GM23338 (cell line): ENCODE data around the gene DNASE1. TPM values are rescaled to one million over a fixed set of nuclear protein-coding genes. Genes with fewer than 3 reads are reported as not detected.

Source experiments
- ATAC-seq: fragments of 200-7000 bp; cut with Tn5 transposase; 3 replicates; pipeline ENCODE4 v1.9.1; 2020
- DNase-seq: peaks from one replicate; pipeline ENCODE4 v3.0.0-alpha.2; 2015; ENCODE audit warnings: low spot score
- H2AFZ ChIP-seq: fragments of 200-600 bp; sonication (generic); 2 replicates; pipeline ENCODE4 v1.8.0; 2016; ENCODE audit warnings: antibody characterized with exemption, mild to moderate bottlenecking, moderate library complexity
- H3F3A ChIP-seq: fragments of 200-600 bp; sonication (generic); replicated peaks from 2 replicates; pipeline ENCODE4 v1.8.0; 2017; ENCODE audit warnings: antibody characterized with exemption, mixed run types, low read depth
- H3K27ac ChIP-seq: fragments of 200-600 bp; sonication (generic); 2 replicates; pipeline ENCODE4 v1.6.1; 2016; ENCODE audit warnings: low read depth
- H3K27me3 ChIP-seq: fragments of 200-600 bp; sonication (generic); 2 replicates; pipeline ENCODE4 v1.8.0; 2016; ENCODE audit warnings: mild to moderate bottlenecking, mixed run types, moderate library complexity; ENCODE audit not compliant: insufficient read depth
- H3K36me3 ChIP-seq: fragments of 200-600 bp; sonication (generic); 2 replicates; pipeline ENCODE4 v1.8.0; 2016; ENCODE audit warnings: mild to moderate bottlenecking; ENCODE audit not compliant: insufficient read depth
- H3K4me1 ChIP-seq: fragments of 200-600 bp; sonication (generic); 2 replicates; pipeline ENCODE4 v1.8.0; 2016; ENCODE audit warnings: mild to moderate bottlenecking, moderate library complexity; ENCODE audit not compliant: insufficient read depth
- H3K4me2 ChIP-seq: fragments of 200-600 bp; sonication (generic); 2 replicates; pipeline ENCODE4 v1.7.1; 2017; ENCODE audit warnings: mixed run types
- H3K4me3 ChIP-seq: fragments of 200-600 bp; sonication (generic); 2 replicates; pipeline ENCODE4 v1.6.1; 2016; ENCODE audit warnings: mixed run types
- H3K79me2 ChIP-seq: fragments of 200-600 bp; sonication (generic); replicated peaks from 2 replicates; pipeline ENCODE4 v1.8.0; 2017; ENCODE audit warnings: mild to moderate bottlenecking; ENCODE audit not compliant: insufficient read depth
- H3K9me2 ChIP-seq: fragments of 200-600 bp; sonication (generic); 2 replicates; pipeline ENCODE4 v1.8.0; 2017; ENCODE audit not compliant: insufficient read depth
- H4K20me1 ChIP-seq: fragments of 200-600 bp; sonication (generic); replicated peaks from 2 replicates; pipeline ENCODE4 v1.8.0; 2017; ENCODE audit warnings: mild to moderate bottlenecking; ENCODE audit not compliant: insufficient read depth
- H3K27ac Mint-ChIP-seq: 2 replicates; pipeline ENCODE4 v1.8.0; 2020; ENCODE audit warnings: inconsistent platforms, mild to moderate bottlenecking, moderate library complexity, mixed read lengths
- H3K27me3 Mint-ChIP-seq: 3 replicates; pipeline ENCODE4 v1.8.0; 2022; ENCODE audit warnings: low read depth, mild to moderate bottlenecking, moderate library complexity, mixed read lengths, inconsistent platforms; ENCODE audit not compliant: insufficient read depth, poor library complexity
- H3K36me3 Mint-ChIP-seq: 3 replicates; pipeline ENCODE4 v1.8.0; 2021; ENCODE audit warnings: low read depth, mild to moderate bottlenecking, inconsistent platforms, moderate library complexity, mixed read lengths
- H3K4me1 Mint-ChIP-seq: 3 replicates; pipeline ENCODE4 v1.8.0; 2020; ENCODE audit warnings: mild to moderate bottlenecking, inconsistent platforms, mixed read lengths
- H3K4me3 Mint-ChIP-seq: 3 replicates; pipeline ENCODE4 v1.8.0; 2021; ENCODE audit warnings: moderate library complexity, mild to moderate bottlenecking, inconsistent platforms, mixed read lengths
- H3K9me3 Mint-ChIP-seq: 3 replicates; pipeline ENCODE4 v1.8.0; 2020; ENCODE audit warnings: moderate library complexity, mild to moderate bottlenecking, inconsistent platforms, mixed read lengths
- CREB1 ChIP-seq: fragments of 250-450 bp; sonication (Bioruptor Pico); IDR thresholded peaks from 2 replicates; pipeline ENCODE4 v1.5.0; 2020; ENCODE audit warnings: low read depth, mild to moderate bottlenecking, moderate library complexity
- EZH2 ChIP-seq: fragments of 200-600 bp; sonication (generic); IDR thresholded peaks from one replicate; pipeline ENCODE4 v1.8.0; 2017; ENCODE audit warnings: antibody characterized with exemption, mild to moderate bottlenecking, low read depth; ENCODE audit not compliant: unreplicated experiment
- EZH2phosphoT487 ChIP-seq: fragments of 200-600 bp; sonication (generic); IDR thresholded peaks from one replicate; pipeline ENCODE4 v1.8.1; 2018; ENCODE audit warnings: antibody characterized with exemption; ENCODE audit not compliant: unreplicated experiment
- JUNB ChIP-seq: IDR thresholded peaks from one replicate; pipeline ENCODE4 v1.6.1; 2016; ENCODE audit warnings: antibody characterized with exemption; ENCODE audit not compliant: unreplicated experiment
- NANOG ChIP-seq: IDR thresholded peaks from 2 replicates; pipeline ENCODE4 v1.6.1; 2016; ENCODE audit warnings: antibody characterized with exemption, borderline replicate concordance
- POLR2AphosphoS5 ChIP-seq: IDR thresholded peaks from 2 replicates; pipeline ENCODE4 v1.6.1; 2016; ENCODE audit warnings: antibody characterized with exemption, low read depth
- STAT1 ChIP-seq: IDR thresholded peaks from one replicate; pipeline ENCODE4 v1.6.1; 2016; ENCODE audit warnings: antibody characterized with exemption; ENCODE audit not compliant: unreplicated experiment
- ZNF114 ChIP-seq: fragments of 250-450 bp; sonication (Bioruptor Pico); IDR thresholded peaks from 2 replicates; pipeline ENCODE4 v1.5.0; 2020; ENCODE audit warnings: mild to moderate bottlenecking, moderate library complexity
- ZNF331 ChIP-seq: fragments of 250-450 bp; sonication (Bioruptor Pico); IDR thresholded peaks from 2 replicates; pipeline ENCODE4 v1.5.0; 2020; ENCODE audit warnings: low read depth, mild to moderate bottlenecking, moderate library complexity
- polyA plus RNA-seq: library from polyadenylated mRNA; unstranded; fragments of >200 nt; fragmentation: Nextera tagmentation; extraction: Ambion mirVana; gene quantifications from 2 replicates; pipeline ENCODE4 v1.2.1, GENCODE V29; 2016
- total RNA-seq: library from RNA; depleted of rRNA; stranded (reverse); fragments of >200 nt; shearing (Covaris generic); gene quantifications from 2 replicates; pipeline ENCODE4 v1.2.3, GENCODE V29; 2014
- TF ChIP-seq, protein P1 (sequence below), 2 experiments: fragments of 200-600 bp in 1 of 2; sonication (generic) in 1 of 2; conservative IDR thresholded peaks; 2 replicates each; pipeline versions ENCODE4 v1.5.1 to v1.6.1; 2016 to 2017; ENCODE audit warnings: antibody characterized with exemption in 2 of 2, low read depth in 2 of 2, mild to moderate bottlenecking in 2 of 2, moderate library complexity in 1 of 2
- TF ChIP-seq, protein P2 (sequence below): IDR thresholded peaks from 2 replicates; pipeline ENCODE4 v1.6.1; 2016; ENCODE audit warnings: antibody characterized with exemption
- TF ChIP-seq, protein P3 (sequence below): IDR thresholded peaks from one replicate; pipeline ENCODE4 v1.6.1; 2018; ENCODE audit warnings: antibody characterized with exemption; ENCODE audit not compliant: unreplicated experiment
- TF ChIP-seq, protein P4 (sequence below): fragments of 250-450 bp; sonication (Bioruptor Pico); IDR thresholded peaks from 2 replicates; pipeline ENCODE4 v1.5.0; 2020; ENCODE audit warnings: mild to moderate bottlenecking, moderate library complexity

DNASE1 gene
- total and polyA plus RNA-seq, 2 experiments from 2014 or later, result 7.9 to 23.0 TPM

DNA sequence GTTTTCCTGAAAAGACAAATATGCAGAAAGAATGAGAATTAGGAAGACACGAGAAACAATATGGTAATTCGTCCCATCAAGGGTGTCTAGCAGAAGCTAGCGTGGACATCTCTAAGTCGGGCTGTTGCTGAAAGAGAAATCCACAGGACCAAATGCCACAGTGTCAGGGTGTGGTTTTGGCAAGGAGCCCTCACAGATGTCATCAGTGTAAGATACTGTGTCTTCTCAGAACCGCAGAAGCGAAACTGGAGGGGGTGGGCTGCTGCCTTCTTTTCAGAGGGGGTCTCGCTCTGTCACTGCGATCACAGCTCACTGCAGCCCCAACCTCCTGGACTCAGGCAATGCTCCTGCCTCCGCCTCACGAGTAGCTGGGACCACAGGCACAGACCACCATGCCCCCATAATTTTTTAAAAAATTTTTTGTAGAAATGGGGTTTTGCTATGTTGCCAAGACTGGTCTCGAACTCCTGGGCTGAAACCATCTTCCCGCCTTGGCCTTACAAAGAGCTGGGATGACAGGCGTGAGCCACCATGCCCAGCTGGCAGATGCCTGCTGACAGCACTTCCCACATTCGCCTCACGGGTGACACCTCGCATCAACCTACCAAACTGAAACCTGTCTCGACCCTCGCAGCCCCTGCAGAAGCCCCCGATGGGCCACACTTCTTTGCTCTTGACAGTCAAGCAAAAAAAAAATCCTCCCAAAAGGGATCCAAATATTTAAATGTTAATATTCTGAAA, 36.7 kb downstream of the DNASE1 start:
- ATAC-seq, result peak; percentile 32
- Mint-ChIP-seq H3K27ac (peak overlapping the region; percentile 13; the same call in 1 of the 2 replicates), H3K4me3 (no peak overlapping the region), H3K36me3 (peaks cover 55% of the 10 kb centered on the region), H3K27me3 (peaks cover 7% of the 10 kb centered on the region), H3K4me1 (peaks cover 12% of the 10 kb centered on the region), H3K9me3 (no peaks in the 10 kb centered on the region)
- Histone ChIP-seq H3K9me2 (no peaks in the 10 kb centered on the region), H4K20me1 (peaks cover 24% of the 10 kb centered on the region), H3F3A (peaks cover 12% of the 10 kb centered on the region; the same call in 1 of the 2 replicates), H3K4me2 (no peak overlapping the region), H3K79me2 (peaks cover 53% of the 10 kb centered on the region), H3K4me1 (no peaks in the 10 kb centered on the region), H3K27ac (no peak overlapping the region), H3K4me3 (no peak overlapping the region), H3K27me3 (no peaks in the 10 kb centered on the region), H2AFZ (no peak overlapping the region), H3K36me3 (peaks cover 17% of the 10 kb centered on the region)
- DNase-seq, result peak; percentile 46
- TF ChIP-seq JUNB, result no peak
- TF ChIP-seq, protein P1, sequence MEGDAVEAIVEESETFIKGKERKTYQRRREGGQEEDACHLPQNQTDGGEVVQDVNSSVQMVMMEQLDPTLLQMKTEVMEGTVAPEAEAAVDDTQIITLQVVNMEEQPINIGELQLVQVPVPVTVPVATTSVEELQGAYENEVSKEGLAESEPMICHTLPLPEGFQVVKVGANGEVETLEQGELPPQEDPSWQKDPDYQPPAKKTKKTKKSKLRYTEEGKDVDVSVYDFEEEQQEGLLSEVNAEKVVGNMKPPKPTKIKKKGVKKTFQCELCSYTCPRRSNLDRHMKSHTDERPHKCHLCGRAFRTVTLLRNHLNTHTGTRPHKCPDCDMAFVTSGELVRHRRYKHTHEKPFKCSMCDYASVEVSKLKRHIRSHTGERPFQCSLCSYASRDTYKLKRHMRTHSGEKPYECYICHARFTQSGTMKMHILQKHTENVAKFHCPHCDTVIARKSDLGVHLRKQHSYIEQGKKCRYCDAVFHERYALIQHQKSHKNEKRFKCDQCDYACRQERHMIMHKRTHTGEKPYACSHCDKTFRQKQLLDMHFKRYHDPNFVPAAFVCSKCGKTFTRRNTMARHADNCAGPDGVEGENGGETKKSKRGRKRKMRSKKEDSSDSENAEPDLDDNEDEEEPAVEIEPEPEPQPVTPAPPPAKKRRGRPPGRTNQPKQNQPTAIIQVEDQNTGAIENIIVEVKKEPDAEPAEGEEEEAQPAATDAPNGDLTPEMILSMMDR (conservative IDR thresholded peaks at IDR 0.05; ENCODE audit: low read depth in 2 of 2), result no peak
- TF ChIP-seq, protein P2, sequence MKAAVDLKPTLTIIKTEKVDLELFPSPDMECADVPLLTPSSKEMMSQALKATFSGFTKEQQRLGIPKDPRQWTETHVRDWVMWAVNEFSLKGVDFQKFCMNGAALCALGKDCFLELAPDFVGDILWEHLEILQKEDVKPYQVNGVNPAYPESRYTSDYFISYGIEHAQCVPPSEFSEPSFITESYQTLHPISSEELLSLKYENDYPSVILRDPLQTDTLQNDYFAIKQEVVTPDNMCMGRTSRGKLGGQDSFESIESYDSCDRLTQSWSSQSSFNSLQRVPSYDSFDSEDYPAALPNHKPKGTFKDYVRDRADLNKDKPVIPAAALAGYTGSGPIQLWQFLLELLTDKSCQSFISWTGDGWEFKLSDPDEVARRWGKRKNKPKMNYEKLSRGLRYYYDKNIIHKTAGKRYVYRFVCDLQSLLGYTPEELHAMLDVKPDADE, result no peak
- TF ChIP-seq STAT1, result no peak
- no peak for TF ChIP-seq ZNF331
- no peak for TF ChIP-seq ZNF114 (CRISPR knock-in tag)
- no peak for TF ChIP-seq CREB1 (CRISPR knock-in tag)
- TF ChIP-seq, protein P3, sequence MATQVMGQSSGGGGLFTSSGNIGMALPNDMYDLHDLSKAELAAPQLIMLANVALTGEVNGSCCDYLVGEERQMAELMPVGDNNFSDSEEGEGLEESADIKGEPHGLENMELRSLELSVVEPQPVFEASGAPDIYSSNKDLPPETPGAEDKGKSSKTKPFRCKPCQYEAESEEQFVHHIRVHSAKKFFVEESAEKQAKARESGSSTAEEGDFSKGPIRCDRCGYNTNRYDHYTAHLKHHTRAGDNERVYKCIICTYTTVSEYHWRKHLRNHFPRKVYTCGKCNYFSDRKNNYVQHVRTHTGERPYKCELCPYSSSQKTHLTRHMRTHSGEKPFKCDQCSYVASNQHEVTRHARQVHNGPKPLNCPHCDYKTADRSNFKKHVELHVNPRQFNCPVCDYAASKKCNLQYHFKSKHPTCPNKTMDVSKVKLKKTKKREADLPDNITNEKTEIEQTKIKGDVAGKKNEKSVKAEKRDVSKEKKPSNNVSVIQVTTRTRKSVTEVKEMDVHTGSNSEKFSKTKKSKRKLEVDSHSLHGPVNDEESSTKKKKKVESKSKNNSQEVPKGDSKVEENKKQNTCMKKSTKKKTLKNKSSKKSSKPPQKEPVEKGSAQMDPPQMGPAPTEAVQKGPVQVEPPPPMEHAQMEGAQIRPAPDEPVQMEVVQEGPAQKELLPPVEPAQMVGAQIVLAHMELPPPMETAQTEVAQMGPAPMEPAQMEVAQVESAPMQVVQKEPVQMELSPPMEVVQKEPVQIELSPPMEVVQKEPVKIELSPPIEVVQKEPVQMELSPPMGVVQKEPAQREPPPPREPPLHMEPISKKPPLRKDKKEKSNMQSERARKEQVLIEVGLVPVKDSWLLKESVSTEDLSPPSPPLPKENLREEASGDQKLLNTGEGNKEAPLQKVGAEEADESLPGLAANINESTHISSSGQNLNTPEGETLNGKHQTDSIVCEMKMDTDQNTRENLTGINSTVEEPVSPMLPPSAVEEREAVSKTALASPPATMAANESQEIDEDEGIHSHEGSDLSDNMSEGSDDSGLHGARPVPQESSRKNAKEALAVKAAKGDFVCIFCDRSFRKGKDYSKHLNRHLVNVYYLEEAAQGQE, result no peak
- no peak for TF ChIP-seq EZH2phosphoT487
- TF ChIP-seq POLR2AphosphoS5, result no peak
- TF ChIP-seq, protein P4, sequence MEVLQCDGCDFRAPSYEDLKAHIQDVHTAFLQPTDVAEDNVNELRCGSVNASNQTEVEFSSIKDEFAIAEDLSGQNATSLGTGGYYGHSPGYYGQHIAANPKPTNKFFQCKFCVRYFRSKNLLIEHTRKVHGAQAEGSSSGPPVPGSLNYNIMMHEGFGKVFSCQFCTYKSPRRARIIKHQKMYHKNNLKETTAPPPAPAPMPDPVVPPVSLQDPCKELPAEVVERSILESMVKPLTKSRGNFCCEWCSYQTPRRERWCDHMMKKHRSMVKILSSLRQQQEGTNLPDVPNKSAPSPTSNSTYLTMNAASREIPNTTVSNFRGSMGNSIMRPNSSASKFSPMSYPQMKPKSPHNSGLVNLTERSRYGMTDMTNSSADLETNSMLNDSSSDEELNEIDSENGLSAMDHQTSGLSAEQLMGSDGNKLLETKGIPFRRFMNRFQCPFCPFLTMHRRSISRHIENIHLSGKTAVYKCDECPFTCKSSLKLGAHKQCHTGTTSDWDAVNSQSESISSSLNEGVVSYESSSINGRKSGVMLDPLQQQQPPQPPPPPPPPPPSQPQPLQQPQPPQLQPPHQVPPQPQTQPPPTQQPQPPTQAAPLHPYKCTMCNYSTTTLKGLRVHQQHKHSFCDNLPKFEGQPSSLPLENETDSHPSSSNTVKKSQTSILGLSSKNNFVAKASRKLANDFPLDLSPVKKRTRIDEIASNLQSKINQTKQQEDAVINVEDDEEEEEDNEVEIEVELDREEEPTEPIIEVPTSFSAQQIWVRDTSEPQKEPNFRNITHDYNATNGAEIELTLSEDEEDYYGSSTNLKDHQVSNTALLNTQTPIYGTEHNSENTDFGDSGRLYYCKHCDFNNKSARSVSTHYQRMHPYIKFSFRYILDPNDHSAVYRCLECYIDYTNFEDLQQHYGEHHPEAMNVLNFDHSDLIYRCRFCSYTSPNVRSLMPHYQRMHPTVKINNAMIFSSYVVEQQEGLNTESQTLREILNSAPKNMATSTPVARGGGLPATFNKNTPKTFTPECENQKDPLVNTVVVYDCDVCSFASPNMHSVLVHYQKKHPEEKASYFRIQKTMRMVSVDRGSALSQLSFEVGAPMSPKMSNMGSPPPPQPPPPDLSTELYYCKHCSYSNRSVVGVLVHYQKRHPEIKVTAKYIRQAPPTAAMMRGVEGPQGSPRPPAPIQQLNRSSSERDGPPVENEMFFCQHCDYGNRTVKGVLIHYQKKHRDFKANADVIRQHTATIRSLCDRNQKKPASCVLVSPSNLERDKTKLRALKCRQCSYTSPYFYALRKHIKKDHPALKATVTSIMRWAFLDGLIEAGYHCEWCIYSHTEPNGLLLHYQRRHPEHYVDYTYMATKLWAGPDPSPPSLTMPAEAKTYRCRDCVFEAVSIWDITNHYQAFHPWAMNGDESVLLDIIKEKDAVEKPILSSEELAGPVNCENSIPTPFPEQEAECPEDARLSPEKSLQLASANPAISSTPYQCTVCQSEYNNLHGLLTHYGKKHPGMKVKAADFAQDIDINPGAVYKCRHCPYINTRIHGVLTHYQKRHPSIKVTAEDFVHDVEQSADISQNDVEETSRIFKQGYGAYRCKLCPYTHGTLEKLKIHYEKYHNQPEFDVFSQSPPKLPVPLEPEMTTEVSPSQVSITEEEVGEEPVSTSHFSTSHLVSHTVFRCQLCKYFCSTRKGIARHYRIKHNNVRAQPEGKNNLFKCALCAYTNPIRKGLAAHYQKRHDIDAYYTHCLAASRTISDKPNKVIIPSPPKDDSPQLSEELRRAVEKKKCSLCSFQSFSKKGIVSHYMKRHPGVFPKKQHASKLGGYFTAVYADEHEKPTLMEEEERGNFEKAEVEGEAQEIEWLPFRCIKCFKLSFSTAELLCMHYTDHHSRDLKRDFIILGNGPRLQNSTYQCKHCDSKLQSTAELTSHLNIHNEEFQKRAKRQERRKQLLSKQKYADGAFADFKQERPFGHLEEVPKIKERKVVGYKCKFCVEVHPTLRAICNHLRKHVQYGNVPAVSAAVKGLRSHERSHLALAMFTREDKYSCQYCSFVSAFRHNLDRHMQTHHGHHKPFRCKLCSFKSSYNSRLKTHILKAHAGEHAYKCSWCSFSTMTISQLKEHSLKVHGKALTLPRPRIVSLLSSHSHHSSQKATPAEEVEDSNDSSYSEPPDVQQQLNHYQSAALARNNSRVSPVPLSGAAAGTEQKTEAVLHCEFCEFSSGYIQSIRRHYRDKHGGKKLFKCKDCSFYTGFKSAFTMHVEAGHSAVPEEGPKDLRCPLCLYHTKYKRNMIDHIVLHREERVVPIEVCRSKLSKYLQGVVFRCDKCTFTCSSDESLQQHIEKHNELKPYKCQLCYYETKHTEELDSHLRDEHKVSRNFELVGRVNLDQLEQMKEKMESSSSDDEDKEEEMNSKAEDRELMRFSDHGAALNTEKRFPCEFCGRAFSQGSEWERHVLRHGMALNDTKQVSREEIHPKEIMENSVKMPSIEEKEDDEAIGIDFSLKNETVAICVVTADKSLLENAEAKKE (CRISPR knock-in tag), result no peak
- no peak for TF ChIP-seq EZH2
- TF ChIP-seq NANOG, result no peak
